CD4-positive, CD25-positive, alpha-beta regulatory T cell (primary cell): Measurements from ENCODE around the gene AR. TPM values are rescaled to one million over a fixed set of nuclear protein-coding genes. Genes with fewer than 3 reads are reported as not detected.

Experiments used
- ATAC-seq, 2 donors: fragments of 150-1000 bp; cut with Tn5 transposase; one replicate each; pipeline ENCODE4 v1.10.0; 2021; ENCODE audit warnings: low read depth in 2 of 2, moderate number of reproducible peaks in 2 of 2, moderate library complexity in 1 of 2
- DNase-seq, 3 donors: peaks; one replicate each; pipeline versions ENCODE4 v3.0.0 to v3.0.0-alpha.2; 2012 to 2022; ENCODE audit warnings: mixed read lengths in 1 of 3
- H3K27ac ChIP-seq: one replicate; pipeline ENCODE4 v1.7.0; 2013; ENCODE audit warnings: mild to moderate bottlenecking, low read length; ENCODE audit not compliant: insufficient read depth, poor library complexity, severe bottlenecking
- H3K27me3 ChIP-seq: one replicate; pipeline ENCODE4 v1.7.0; 2013; ENCODE audit warnings: low read length; ENCODE audit not compliant: control insufficient read depth, insufficient read depth
- H3K36me3 ChIP-seq: one replicate; pipeline ENCODE4 v1.7.0; 2013; ENCODE audit warnings: mild to moderate bottlenecking, low read length, moderate library complexity; ENCODE audit not compliant: control insufficient read depth, insufficient read depth
- H3K4me1 ChIP-seq: 2 replicates; pipeline ENCODE4 v1.7.0; 2013; ENCODE audit warnings: mild to moderate bottlenecking, low read length; ENCODE audit not compliant: insufficient read depth, control insufficient read depth, poor library complexity, severe bottlenecking
- H3K4me3 ChIP-seq: one replicate; pipeline ENCODE4 v1.7.0; 2013; ENCODE audit warnings: low read depth, mild to moderate bottlenecking, low read length, moderate library complexity
- H3K9me3 ChIP-seq, 2 experiments: 1 replicate in 1 of 2; 2 replicates in 1 of 2; pipeline ENCODE4 v1.7.0; 2013; ENCODE audit warnings: low read length in 2 of 2, mild to moderate bottlenecking in 1 of 2, moderate library complexity in 1 of 2; ENCODE audit not compliant: control insufficient read depth in 2 of 2
- H3K27ac Mint-ChIP-seq, 3 donors: one replicate each; pipeline ENCODE4 v1.8.0; 2020 to 2022; ENCODE audit warnings: mild to moderate bottlenecking in 3 of 3, mixed read lengths in 3 of 3, moderate library complexity in 2 of 3
- H3K27me3 Mint-ChIP-seq: one replicate; pipeline ENCODE4 v1.8.0; 2022; ENCODE audit warnings: mild to moderate bottlenecking, mixed read lengths
- H3K36me3 Mint-ChIP-seq: one replicate; pipeline ENCODE4 v1.8.0; 2020; ENCODE audit warnings: mixed read lengths
- H3K4me1 Mint-ChIP-seq, 4 donors: one replicate each; pipeline ENCODE4 v1.8.0; 2020 to 2022; ENCODE audit warnings: mixed read lengths in 4 of 4, mild to moderate bottlenecking in 1 of 4
- H3K4me3 Mint-ChIP-seq, 4 donors: one replicate each; pipeline ENCODE4 v1.8.0; 2020 to 2022; ENCODE audit warnings: mild to moderate bottlenecking in 4 of 4, mixed read lengths in 4 of 4, moderate library complexity in 3 of 4
- H3K9me3 Mint-ChIP-seq, 7 donors: one replicate each; pipeline ENCODE4 v1.8.0; 2020 to 2022; ENCODE audit warnings: mixed read lengths in 7 of 7, mild to moderate bottlenecking in 3 of 7, moderate library complexity in 2 of 7
- polyA plus RNA-seq, 4 donors: library from polyadenylated mRNA; unstranded; fragments of 300-500 nt; fragmentation: Illumina TruSeq; gene quantifications; one replicate each; pipeline ENCODE4 v1.2.3, GENCODE V29; 2021
- total RNA-seq: library from RNA; stranded (reverse); gene quantifications from one replicate; pipeline ENCODE4 v1.2.3, GENCODE V29; 2022

The AR gene
- total and polyA plus RNA-seq, 5 donors from 2014 or later: 0.11 to 1.4 (median 0.13) TPM

GRCh38 chrX:67732864-67733263 is 189.0 kb downstream of the AR start:
- Histone ChIP-seq H3K36me3 (no peaks in the 10 kb centered on the region), H3K9me3 (no peaks in the 10 kb centered on the region), H3K27ac (no peak overlapping the region), H3K4me1 (no peaks in the 10 kb centered on the region), H3K4me3 (no peak overlapping the region), H3K27me3 (no peaks in the 10 kb centered on the region)
- ATAC-seq: no peak
- no peaks in the 10 kb centered on the region for H3K27me3 Mint-ChIP-seq
- DNase-seq: no peak
- no peak overlapping the region for H3K4me3 Mint-ChIP-seq
- H3K27ac Mint-ChIP-seq: no peak overlapping the region
- H3K9me3 Mint-ChIP-seq: peaks cover 0 to 2% (median 0%) of the 10 kb centered on the region in 7 donors
- H3K4me1 Mint-ChIP-seq: no peaks in the 10 kb centered on the region
- H3K36me3 Mint-ChIP-seq: no peaks in the 10 kb centered on the region

- H3K36me3 ChIP-seq: no peaks in the 10 kb centered on the region
- H3K9me3 ChIP-seq: no peaks in the 10 kb centered on the region
- DNase-seq: no peak
- Mint-ChIP-seq H3K27ac (no peak overlapping the region), H3K4me1 (no peaks in the 10 kb centered on the region), H3K36me3 (no peaks in the 10 kb centered on the region), H3K4me3 (peak overlapping the region in 1 of 4 donors; percentile 43), H3K27me3 (no peaks in the 10 kb centered on the region), H3K9me3 (peaks cover 0 to 2% (median 0%) of the 10 kb centered on the region in 7 donors)
- no peak overlapping the region for H3K4me3 ChIP-seq
- no peaks in the 10 kb centered on the region for H3K27me3 ChIP-seq
- no peaks in the 10 kb centered on the region for H3K4me1 ChIP-seq
- H3K27ac ChIP-seq: no peak overlapping the region
- ATAC-seq: no peak
Observed at GRCh38 chrX:67734111-67734753, 190.4 kb downstream of the AR start.

- ATAC-seq: no peak
- Mint-ChIP-seq H3K27me3 (no peaks in the 10 kb centered on the region), H3K4me3 (no peak overlapping the region)
Observed at GRCh38 chrX:67749536-67749935, 205.7 kb downstream of the AR start.

GRCh38 chrX:67750694-67751093 is 206.9 kb downstream of the AR start:
- no peak overlapping the region for H3K4me3 ChIP-seq
- Mint-ChIP-seq H3K27ac (no peak overlapping the region), H3K36me3 (no peaks in the 10 kb centered on the region), H3K4me3 (no peak overlapping the region), H3K9me3 (peaks cover 0 to 5% (median 2%) of the 10 kb centered on the region in 7 donors), H3K27me3 (no peaks in the 10 kb centered on the region), H3K4me1 (no peaks in the 10 kb centered on the region)
- no peaks in the 10 kb centered on the region for H3K9me3 ChIP-seq
- ATAC-seq (no peak), DNase-seq (no peak)
- no peaks in the 10 kb centered on the region for H3K4me1 ChIP-seq
- no peaks in the 10 kb centered on the region for H3K27me3 ChIP-seq
- H3K27ac ChIP-seq: no peak overlapping the region
- no peaks in the 10 kb centered on the region for H3K36me3 ChIP-seq

More at GRCh38 chrX:67749536-67749935, 205.7 kb downstream of the AR start:
- no peaks in the 10 kb centered on the region for H3K4me1 ChIP-seq
- H3K36me3 Mint-ChIP-seq: no peaks in the 10 kb centered on the region
- H3K4me1 Mint-ChIP-seq: no peaks in the 10 kb centered on the region
- no peaks in the 10 kb centered on the region for H3K27me3 ChIP-seq
- H3K9me3 Mint-ChIP-seq: peaks cover 0 to 5% (median 2%) of the 10 kb centered on the region in 7 donors
- H3K36me3 ChIP-seq: no peaks in the 10 kb centered on the region
- no peak overlapping the region for H3K4me3 ChIP-seq
- no peaks in the 10 kb centered on the region for H3K9me3 ChIP-seq
- no peak for DNase-seq
- no peak overlapping the region for H3K27ac ChIP-seq
- H3K27ac Mint-ChIP-seq: no peak overlapping the region

GRCh38 chrX:67759018-67759417 is 215.2 kb downstream of the AR start:
- Histone ChIP-seq H3K27ac (no peak overlapping the region), H3K4me1 (no peaks in the 10 kb centered on the region), H3K27me3 (no peaks in the 10 kb centered on the region), H3K9me3 (no peaks in the 10 kb centered on the region), H3K36me3 (no peaks in the 10 kb centered on the region), H3K4me3 (no peak overlapping the region)
- Mint-ChIP-seq H3K4me3 (no peak overlapping the region), H3K4me1 (no peaks in the 10 kb centered on the region), H3K9me3 (peaks cover 0 to 8% (median 0%) of the 10 kb centered on the region in 7 donors), H3K36me3 (no peaks in the 10 kb centered on the region), H3K27me3 (no peaks in the 10 kb centered on the region), H3K27ac (no peak overlapping the region)
- no peak for ATAC-seq
- DNase-seq: no peak

GRCh38 chrX:67777148-67777547 is 233.3 kb downstream of the AR start:
- Mint-ChIP-seq H3K4me1 (no peaks in the 10 kb centered on the region), H3K27ac (peak overlapping the region in 1 of 3 donors; percentile 14), H3K9me3 (peaks cover 0 to 12% (median 2%) of the 10 kb centered on the region in 7 donors), H3K27me3 (no peaks in the 10 kb centered on the region), H3K4me3 (no peak overlapping the region), H3K36me3 (no peaks in the 10 kb centered on the region)
- no peak overlapping the region for H3K4me3 ChIP-seq
- no peaks in the 10 kb centered on the region for H3K4me1 ChIP-seq
- ATAC-seq (no peak), DNase-seq (no peak)
- H3K27ac ChIP-seq: no peak overlapping the region
- H3K27me3 ChIP-seq: no peaks in the 10 kb centered on the region
- H3K36me3 ChIP-seq: no peaks in the 10 kb centered on the region
- H3K9me3 ChIP-seq: no peaks in the 10 kb centered on the region

- no peak for DNase-seq
- no peaks in the 10 kb centered on the region for H3K9me3 ChIP-seq
Observed at GRCh38 chrX:67779099-67779498, 235.3 kb downstream of the AR start.

More at GRCh38 chrX:67779099-67779498, 235.3 kb downstream of the AR start:
- H3K4me3 Mint-ChIP-seq: no peak overlapping the region
- Histone ChIP-seq H3K27ac (no peak overlapping the region), H3K4me3 (no peak overlapping the region), H3K4me1 (no peaks in the 10 kb centered on the region), H3K27me3 (no peaks in the 10 kb centered on the region), H3K36me3 (no peaks in the 10 kb centered on the region)
- no peaks in the 10 kb centered on the region for H3K27me3 Mint-ChIP-seq
- no peak overlapping the region for H3K27ac Mint-ChIP-seq
- H3K4me1 Mint-ChIP-seq: no peaks in the 10 kb centered on the region
- H3K9me3 Mint-ChIP-seq: peaks cover 0 to 2% (median 0%) of the 10 kb centered on the region in 7 donors
- H3K36me3 Mint-ChIP-seq: no peaks in the 10 kb centered on the region
- no peak for ATAC-seq
